ENCODE measurements around the gene CD164. TPM values are rescaled to one million over a fixed set of nuclear protein-coding genes. Genes with fewer than 3 reads are reported as not detected.

CD164 gene
- total and polyA plus RNA-seq, 7 donors = 97.8 to 368 (median 140) TPM

GRCh38 chr6:109320072-109320471 lies 62.2 kb downstream of the CD164 start:
- WGBS, 3 donors = 75 to 81% (median 76%) methylated on average over 2 of the region's 2 CpGs
- no peaks in the 10 kb centered on the region for H3K36me3 ChIP-seq (ENCODE audit: insufficient read depth in 1 of 2, low read depth in 1 of 2)
- TF ChIP-seq CTCF (IDR thresholded peaks at IDR 0.05) = no peak
- H3K4me1 ChIP-seq = peaks cover 11% of the 10 kb centered on the region
- H3K27me3 ChIP-seq (ENCODE audit: insufficient read depth in 3 of 3, low read length in 2 of 3) = no peaks in the 10 kb centered on the region
- no peak overlapping the region for H3K27ac ChIP-seq
- H3K4me3 ChIP-seq = no peak overlapping the region
- DNase-seq = no peak
- intact Hi-C loops (cut with DNase I) = no loop called here
- H3K9me3 ChIP-seq = no peaks in the 10 kb centered on the region
- ATAC-seq = no peak

- Histone ChIP-seq H3K27ac (peak overlapping the region; percentile 73), H3K9me3 (no peaks in the 10 kb centered on the region), H3K4me1 (peaks cover 11% of the 10 kb centered on the region), H3K27me3 (ENCODE audit: insufficient read depth in 3 of 3, low read length in 2 of 3) (no peaks in the 10 kb centered on the region), H3K4me3 (peak overlapping the region; percentile 15), H3K36me3 (ENCODE audit: insufficient read depth in 1 of 2, low read depth in 1 of 2) (no peaks in the 10 kb centered on the region)
- TF ChIP-seq CTCF (IDR thresholded peaks at IDR 0.05) = no peak
- 20 to 36% (median 27%) methylated on average over 11 of the region's 11 CpGs for WGBS, 3 donors
- DNase-seq = peak in 1 of 2 donors; percentile 80
- peak; percentile 69 to 90 (median 80) for ATAC-seq
- intact Hi-C loops (cut with DNase I) = no loop called here
Measured at GRCh38 chr6:109318328-109318876, 63.9 kb downstream of the CD164 start.

- Histone ChIP-seq H3K4me3 (no peak overlapping the region), H3K36me3 (ENCODE audit: insufficient read depth in 1 of 2, low read depth in 1 of 2) (no peaks in the 10 kb centered on the region), H3K27me3 (ENCODE audit: insufficient read depth in 3 of 3, low read length in 2 of 3) (no peaks in the 10 kb centered on the region), H3K9me3 (no peaks in the 10 kb centered on the region), H3K4me1 (peaks cover 11% of the 10 kb centered on the region), H3K27ac (no peak overlapping the region)
- no peak for ATAC-seq
- 86 to 94% (median 93%) methylated on average over 5 of the region's 5 CpGs for WGBS, 3 donors
- intact Hi-C loops (cut with DNase I) = no loop called here
- no peak for DNase-seq
- TF ChIP-seq CTCF (IDR thresholded peaks at IDR 0.05) = no peak
Measured at GRCh38 chr6:109316909-109317308, 65.4 kb downstream of the CD164 start.

Other genes with a start within 250 kb of the CD164 start
- 1 to 10 TPM; 1.1 to 3.1 (median 2.6) TPM for gene PPIL6, start 58.2 kb upstream of the CD164 start, total RNA-seq
- 1 to 10 TPM; 1.8 to 3.9 (median 2.2) TPM for gene PPIL6, start 58.2 kb upstream of the CD164 start, polyA plus RNA-seq
- 1 to 10 TPM; 2.1 to 5.1 (median 3.3) TPM for gene SMPD2, start 58.3 kb upstream of the CD164 start, total RNA-seq
- gene SMPD2, start 58.3 kb upstream of the CD164 start, polyA plus RNA-seq = 1 to 10 TPM; 4.4 to 9.6 (median 5.3) TPM
- gene MICAL1, start 73.3 kb upstream of the CD164 start, total RNA-seq = 1 to 10 TPM; 3.1 to 7.0 (median 6.0) TPM
- gene MICAL1, start 73.3 kb upstream of the CD164 start, polyA plus RNA-seq = 1 to 10 TPM; 5.0 to 9.4 (median 9.3) TPM
- 1 to 10 TPM; 4.4 to 5.8 (median 5.4) TPM for gene ZBTB24, start 100.8 kb upstream of the CD164 start, total RNA-seq
- 1 to 10 TPM; 2.3 to 5.5 (median 2.6) TPM for gene ZBTB24, start 100.8 kb upstream of the CD164 start, polyA plus RNA-seq